Measurements from ENCODE around the gene SFXN1.

The SFXN1 gene

DNA sequence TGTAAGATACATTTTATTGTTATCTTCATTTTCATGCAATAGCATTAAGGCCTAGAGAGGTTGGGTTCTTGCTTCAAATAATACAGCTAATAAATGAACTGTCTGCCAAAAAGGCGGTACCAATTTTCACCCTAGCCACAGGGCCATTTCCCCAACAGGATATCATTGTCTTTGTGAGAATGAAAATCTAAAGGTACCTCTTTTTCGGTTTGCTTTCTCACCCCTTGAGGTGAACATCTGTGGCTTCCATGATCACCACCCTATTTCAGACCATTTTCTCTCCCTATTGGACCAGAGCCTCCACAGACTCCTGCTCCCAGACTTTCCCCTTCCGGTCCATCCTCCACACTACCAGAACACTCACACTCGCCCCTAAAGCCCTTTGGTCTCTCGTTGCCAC lies 60.2 kb downstream of the SFXN1 start:
- Histone ChIP-seq H3K9me2 (replicated peaks; ENCODE audit: low read depth, low read length) (no peaks in the 10 kb centered on the region), H3K4me3 (ENCODE audit: low read length, poor library complexity, severe bottlenecking) (no peak overlapping the region)
- no peak for TF ChIP-seq EZH2phosphoT487 (IDR thresholded peaks at IDR 0.05; ENCODE audit: borderline replicate concordance)
- TF ChIP-seq, protein P1, sequence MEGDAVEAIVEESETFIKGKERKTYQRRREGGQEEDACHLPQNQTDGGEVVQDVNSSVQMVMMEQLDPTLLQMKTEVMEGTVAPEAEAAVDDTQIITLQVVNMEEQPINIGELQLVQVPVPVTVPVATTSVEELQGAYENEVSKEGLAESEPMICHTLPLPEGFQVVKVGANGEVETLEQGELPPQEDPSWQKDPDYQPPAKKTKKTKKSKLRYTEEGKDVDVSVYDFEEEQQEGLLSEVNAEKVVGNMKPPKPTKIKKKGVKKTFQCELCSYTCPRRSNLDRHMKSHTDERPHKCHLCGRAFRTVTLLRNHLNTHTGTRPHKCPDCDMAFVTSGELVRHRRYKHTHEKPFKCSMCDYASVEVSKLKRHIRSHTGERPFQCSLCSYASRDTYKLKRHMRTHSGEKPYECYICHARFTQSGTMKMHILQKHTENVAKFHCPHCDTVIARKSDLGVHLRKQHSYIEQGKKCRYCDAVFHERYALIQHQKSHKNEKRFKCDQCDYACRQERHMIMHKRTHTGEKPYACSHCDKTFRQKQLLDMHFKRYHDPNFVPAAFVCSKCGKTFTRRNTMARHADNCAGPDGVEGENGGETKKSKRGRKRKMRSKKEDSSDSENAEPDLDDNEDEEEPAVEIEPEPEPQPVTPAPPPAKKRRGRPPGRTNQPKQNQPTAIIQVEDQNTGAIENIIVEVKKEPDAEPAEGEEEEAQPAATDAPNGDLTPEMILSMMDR (conservative IDR thresholded peaks at IDR 0.05; ENCODE audit: low read length): no peak

DNA sequence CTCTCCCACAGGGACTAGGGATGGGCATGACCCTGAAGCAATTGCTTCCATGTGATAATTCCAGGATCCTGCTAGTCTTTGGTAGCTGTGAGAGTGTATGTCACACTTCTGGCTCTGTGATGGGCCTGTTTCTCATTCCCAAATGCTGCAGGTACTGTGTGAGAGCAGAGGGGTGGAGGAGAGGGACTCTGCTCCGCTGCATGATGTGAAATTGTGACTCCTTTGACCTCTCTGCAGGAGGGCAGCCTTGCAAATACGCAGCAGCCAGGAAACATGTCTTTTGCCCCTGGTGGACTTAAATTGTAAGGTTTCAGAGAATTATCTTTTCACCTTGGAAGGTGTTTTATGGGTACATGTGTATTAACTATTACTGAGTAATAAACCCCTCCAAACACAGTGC lies 61.6 kb downstream of the SFXN1 start:
- Histone ChIP-seq H3K9me2 (replicated peaks; ENCODE audit: low read depth, low read length) (no peaks in the 10 kb centered on the region), H3K79me2 (ENCODE audit: insufficient read depth, low read length) (no peaks in the 10 kb centered on the region), H3K4me1 (ENCODE audit: insufficient read depth, low read length, poor library complexity, severe bottlenecking) (no peaks in the 10 kb centered on the region), H3K9ac (ENCODE audit: low read depth, low read length, poor library complexity, severe bottlenecking) (no peak overlapping the region), H4K20me1 (ENCODE audit: insufficient read depth, low read length, poor library complexity, severe bottlenecking) (no peaks in the 10 kb centered on the region), H2AFZ (ENCODE audit: low read length) (no peak overlapping the region), H3K27me3 (ENCODE audit: insufficient read depth, low read length, poor library complexity, severe bottlenecking) (no peaks in the 10 kb centered on the region), H3K9me3 (ENCODE audit: insufficient read depth, low read depth, low read length) (no peaks in the 10 kb centered on the region), H3K4me2 (ENCODE audit: low read depth, low read length, poor library complexity, severe bottlenecking) (no peak overlapping the region), H3F3A (ENCODE audit: low read depth) (no peaks in the 10 kb centered on the region), H3K4me3 (ENCODE audit: low read length, poor library complexity, severe bottlenecking) (no peak overlapping the region), H3K36me3 (ENCODE audit: insufficient read depth, low read length) (no peaks in the 10 kb centered on the region)
- TF ChIP-seq, protein P1 (conservative IDR thresholded peaks at IDR 0.05; ENCODE audit: low read length): no peak
- no peak for TF ChIP-seq EZH2phosphoT487 (IDR thresholded peaks at IDR 0.05; ENCODE audit: borderline replicate concordance)

More for the DNA sequence above, 60.2 kb downstream of the SFXN1 start:
- Histone ChIP-seq H2AFZ (ENCODE audit: low read length) (no peak overlapping the region), H3F3A (ENCODE audit: low read depth) (no peaks in the 10 kb centered on the region), H3K79me2 (ENCODE audit: insufficient read depth, low read length) (no peaks in the 10 kb centered on the region), H3K9ac (ENCODE audit: low read depth, low read length, poor library complexity, severe bottlenecking) (no peak overlapping the region), H3K36me3 (ENCODE audit: insufficient read depth, low read length) (no peaks in the 10 kb centered on the region), H3K9me3 (ENCODE audit: insufficient read depth, low read depth, low read length) (no peaks in the 10 kb centered on the region), H3K4me2 (ENCODE audit: low read depth, low read length, poor library complexity, severe bottlenecking) (no peak overlapping the region), H3K27me3 (ENCODE audit: insufficient read depth, low read length, poor library complexity, severe bottlenecking) (no peaks in the 10 kb centered on the region), H3K4me1 (ENCODE audit: insufficient read depth, low read length, poor library complexity, severe bottlenecking) (peaks cover 4% of the 10 kb centered on the region), H4K20me1 (ENCODE audit: insufficient read depth, low read length, poor library complexity, severe bottlenecking) (no peaks in the 10 kb centered on the region)

DNA sequence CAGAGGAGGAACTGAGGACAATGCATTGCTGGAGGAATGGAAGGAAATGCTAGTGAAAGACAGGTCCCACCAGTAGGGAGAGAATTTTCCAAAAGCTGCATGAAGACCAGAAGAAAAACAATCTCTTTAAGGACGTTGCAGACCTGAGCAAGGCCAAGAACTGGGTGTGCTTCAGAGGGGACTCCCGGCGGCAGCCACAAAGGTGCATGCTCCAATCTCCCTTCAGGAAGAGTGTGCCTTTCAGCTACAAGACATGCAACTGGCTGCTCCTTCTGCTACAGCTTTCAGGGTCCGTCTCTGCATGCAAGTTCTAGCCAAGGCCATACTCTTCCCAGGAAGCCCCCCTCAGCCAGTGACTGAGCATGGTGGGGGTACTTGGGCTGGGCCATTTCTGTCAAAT lies 62.9 kb downstream of the SFXN1 start:
- H3K4me2 ChIP-seq (ENCODE audit: low read depth, low read length, poor library complexity, severe bottlenecking): no peak overlapping the region
- H3K9me2 ChIP-seq (replicated peaks; ENCODE audit: low read depth, low read length): no peaks in the 10 kb centered on the region

More for the DNA sequence above, 62.9 kb downstream of the SFXN1 start:
- Histone ChIP-seq H3K79me2 (ENCODE audit: insufficient read depth, low read length) (no peaks in the 10 kb centered on the region), H3K4me3 (ENCODE audit: low read length, poor library complexity, severe bottlenecking) (no peak overlapping the region), H4K20me1 (ENCODE audit: insufficient read depth, low read length, poor library complexity, severe bottlenecking) (no peaks in the 10 kb centered on the region), H3K4me1 (ENCODE audit: insufficient read depth, low read length, poor library complexity, severe bottlenecking) (no peaks in the 10 kb centered on the region), H2AFZ (ENCODE audit: low read length) (no peak overlapping the region), H3K36me3 (ENCODE audit: insufficient read depth, low read length) (no peaks in the 10 kb centered on the region), H3K27me3 (ENCODE audit: insufficient read depth, low read length, poor library complexity, severe bottlenecking) (no peaks in the 10 kb centered on the region), H3F3A (ENCODE audit: low read depth) (no peaks in the 10 kb centered on the region), H3K9me3 (ENCODE audit: insufficient read depth, low read depth, low read length) (no peaks in the 10 kb centered on the region), H3K9ac (ENCODE audit: low read depth, low read length, poor library complexity, severe bottlenecking) (no peak overlapping the region)
- no peak for TF ChIP-seq EZH2phosphoT487 (IDR thresholded peaks at IDR 0.05; ENCODE audit: borderline replicate concordance)
- TF ChIP-seq, protein P1 (conservative IDR thresholded peaks at IDR 0.05; ENCODE audit: low read length): no peak

Measured in Loucy (cell line).